ENCODE results near the gene POU3F3. TPM values are rescaled to one million over a fixed set of nuclear protein-coding genes. Genes with fewer than 3 reads are reported as not detected.

Gene POU3F3
- total and polyA plus RNA-seq, 2 of the 8 experiments (the other 6 are each of a cell fraction or from before 2014, with no cell fraction given), result 0.09 TPM; not detected in 1

DNA sequence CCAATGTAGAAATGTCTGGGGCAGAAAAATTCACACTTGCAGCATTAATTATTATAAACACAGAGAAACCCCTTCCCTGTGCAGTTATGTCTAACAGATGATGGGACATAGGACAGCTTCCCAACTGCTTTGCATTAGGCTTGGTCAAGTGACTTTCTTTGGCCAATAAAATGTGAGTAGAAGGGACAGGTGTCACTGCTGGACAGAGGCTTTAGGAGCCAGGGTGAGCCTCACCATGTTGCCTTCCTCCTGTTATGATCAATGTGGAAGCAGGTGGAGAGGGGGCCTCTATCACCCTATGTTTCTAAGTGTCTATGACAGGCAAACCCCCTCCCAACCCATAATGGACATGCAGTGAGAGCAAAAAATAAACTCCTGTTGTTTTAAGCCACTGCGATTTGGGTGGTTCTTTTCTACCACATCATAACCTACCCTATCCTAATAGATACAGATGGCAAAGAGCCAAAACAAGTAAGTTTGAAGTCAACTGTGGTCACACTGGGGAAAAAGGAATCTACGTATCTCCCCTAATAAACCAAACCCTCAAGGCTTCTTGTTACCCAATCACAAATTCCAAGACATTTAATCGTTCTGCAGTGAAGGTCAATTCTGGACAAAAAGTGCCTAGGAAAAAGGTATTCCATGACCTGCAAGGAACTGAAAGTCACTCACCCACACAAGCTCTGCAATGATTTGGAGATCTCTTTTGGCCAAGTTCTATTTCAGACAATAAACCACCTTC lies 28.6 kb upstream of the POU3F3 start:
- Histone ChIP-seq H3K79me2 (ENCODE audit: control insufficient read depth in 1 of 2, insufficient read depth in 2 of 2, low read length in 2 of 2) (no peaks in the 10 kb centered on the region), H2BK5ac (ENCODE audit: low read depth, low read length) (no peak overlapping the region), H3K9ac (replicated peaks in 1 of 4; ENCODE audit: extremely low read depth in 1 of 4, low read depth in 3 of 4, low read length in 3 of 4) (no peak overlapping the region), H3K9me3 (ENCODE audit: insufficient read depth in 2 of 2, low read depth in 1 of 2, low read length in 1 of 2) (peaks cover 0 to 2% of the 10 kb centered on the region in 2 experiments; a peak in 1 of 4 replicates), H3K4me2 (ENCODE audit: insufficient read depth in 1 of 2, low read depth in 2 of 2, low read length in 2 of 2) (no peak overlapping the region), H3K23me2 (ENCODE audit: low read depth, low read length) (peaks cover 5% of the 10 kb centered on the region; the same call in 1 of the 2 replicates), H4K5ac (ENCODE audit: insufficient read length, low read depth, low read length) (no peak overlapping the region), H3K56ac (replicated peaks; ENCODE audit: insufficient read length, low read depth, low read length) (no peak overlapping the region), H2BK20ac (ENCODE audit: low read length) (no peak overlapping the region), H2BK120ac (replicated peaks; ENCODE audit: low read depth, low read length) (no peak overlapping the region), H3K36me3 (ENCODE audit: control insufficient read depth in 2 of 4, insufficient read depth in 4 of 4, low read length in 3 of 4) (no peaks in the 10 kb centered on the region), H3K14ac (ENCODE audit: insufficient read length) (no peak overlapping the region), H3K27ac (ENCODE audit: low read depth, low read length) (no peak overlapping the region), H3K18ac (ENCODE audit: extremely low read depth, low read length) (no peak overlapping the region), H2BK15ac (ENCODE audit: low read length) (no peak overlapping the region), H2AFZ (ENCODE audit: low read length) (no peak overlapping the region), H4K8ac (ENCODE audit: extremely low read depth, insufficient read depth, low read length) (no peak overlapping the region), H2BK12ac (ENCODE audit: low read depth, low read length) (no peak overlapping the region), H3K4ac (replicated peaks; ENCODE audit: insufficient read length, low read depth, low read length) (no peak overlapping the region), H3K27me3 (replicated peaks in 1 of 4; ENCODE audit: control insufficient read depth in 3 of 4, extremely low read depth in 1 of 4, insufficient read depth in 3 of 4, low read length in 3 of 4) (no peaks in the 10 kb centered on the region; a peak in 1 of 7 replicates), H4K20me1 (replicated peaks in 1 of 2; ENCODE audit: control insufficient read depth in 1 of 2, insufficient read depth in 2 of 2, low read length in 2 of 2) (peaks cover 0 to 2% of the 10 kb centered on the region in 2 experiments), H3K4me1 (replicated peaks in 1 of 4; ENCODE audit: control insufficient read depth in 3 of 4, insufficient read depth in 4 of 4, low read length in 3 of 4) (no peaks in the 10 kb centered on the region), H4K91ac (replicated peaks; ENCODE audit: insufficient read length, low read length) (no peak overlapping the region), H2AK5ac (ENCODE audit: low read depth, low read length) (no peak overlapping the region), H3K23ac (ENCODE audit: insufficient read length) (no peak overlapping the region), H3K79me1 (ENCODE audit: low read depth, low read length) (no peaks in the 10 kb centered on the region), H3K4me3 (ENCODE audit: extremely low read depth in 1 of 4, insufficient read depth in 2 of 4, low read depth in 3 of 4, low read length in 4 of 4) (no peak overlapping the region)
- DNase-seq (ENCODE audit: low read depth in 1 of 2, low spot score in 2 of 2), result no peak
- 93% methylated on average over 3 of the region's 3 CpGs; no CpG with 5 or more reads in 1 of the 2 experiments for WGBS, 2 experiments (ENCODE audit: extremely low coverage in 1 of 2, insufficient coverage in 1 of 2, insufficient read length in 1 of 2, insufficient replicate concordance in 2 of 2, low coverage in 1 of 2, low lambda C conversion rate in 2 of 2, missing lambda C conversion rate in 1 of 2)
- TF ChIP-seq RNF2 (IDR thresholded peaks at IDR 0.05; ENCODE audit: borderline replicate concordance, low read depth, low read length, missing control alignments, poor library complexity, severe bottlenecking) (no peak), POLR2A (IDR thresholded peaks at IDR 0.05; ENCODE audit: control extremely low read depth in 1 of 2, low read depth in 2 of 2, low read length in 2 of 2) (no peak)
- ChIA-PET POLR2A (ENCODE audit: partially characterized antibody) (no interaction called here), CTCF (ENCODE audit: partially characterized antibody) (interaction anchor here (1.9 kb wide), 1 partner anchor 23 kb away, joined by 4 read pairs; no protein-coding TSS in a partner anchor)
- FAIRE-seq, result no peak
